Lower leg skin (tissue), 3 donors: ENCODE data around the gene CCDC88C.

Source experiments
- POLR2A ChIP-seq, 2 donors: fragments of 450-650 bp; IDR thresholded peaks; one replicate each; pipeline ENCODE4 v1.6.1; 2016 to 2017; ENCODE audit warnings: antibody characterized with exemption in 2 of 2, mild to moderate bottlenecking in 1 of 2, moderate library complexity in 1 of 2
- TF ChIP-seq, protein P1 (sequence below), 3 donors: fragments of 450-650 bp; IDR thresholded peaks; one replicate each; pipeline ENCODE4 v1.5.1; 2016; ENCODE audit warnings: antibody characterized with exemption in 3 of 3, mild to moderate bottlenecking in 3 of 3, moderate library complexity in 2 of 3

DNA sequence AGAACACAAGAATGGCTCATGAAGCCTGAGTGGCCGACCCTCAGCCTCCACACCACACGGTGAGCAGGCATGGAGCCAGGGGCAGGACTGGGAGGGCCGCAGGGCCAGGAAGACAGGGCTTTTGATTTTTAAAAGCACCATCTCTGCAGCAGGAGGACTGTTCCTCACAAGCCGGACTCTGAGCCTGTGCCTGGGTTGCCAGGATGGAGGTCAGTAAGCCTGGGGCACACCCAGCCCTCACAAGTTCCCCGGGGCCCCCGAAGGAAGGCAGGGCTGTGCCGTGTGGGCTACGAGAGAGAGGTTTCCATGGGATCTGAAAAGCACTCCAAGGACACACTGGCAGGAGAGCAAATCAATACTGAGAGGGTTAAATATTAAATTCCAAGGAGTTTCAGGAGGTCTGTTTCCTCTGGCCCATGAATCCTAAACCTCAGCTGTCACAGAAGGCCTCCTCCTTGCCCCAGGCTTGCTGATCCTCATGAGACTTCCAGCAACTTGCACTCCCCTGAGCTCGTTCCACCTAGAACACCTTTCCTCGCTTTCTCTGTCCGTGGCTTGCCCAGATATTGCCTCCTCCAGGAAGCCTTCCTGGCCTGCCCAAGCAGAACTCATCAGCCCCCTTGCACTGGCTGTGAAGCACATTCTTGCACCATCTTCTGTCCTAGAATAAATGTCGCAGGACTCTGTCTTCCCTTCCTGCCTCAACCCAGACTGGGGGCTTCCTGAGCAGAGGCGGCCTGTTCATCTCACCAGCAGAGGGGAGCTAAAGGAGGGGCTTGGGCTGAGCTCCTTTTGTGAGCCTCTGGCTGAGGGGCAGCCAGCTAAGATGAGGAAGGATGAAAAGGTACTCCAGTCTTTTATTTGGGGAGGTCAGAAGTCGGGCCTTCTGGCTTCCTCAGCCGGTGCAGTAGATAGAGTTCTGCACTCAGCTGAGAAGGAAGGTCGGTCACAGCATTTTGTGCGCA lies 64.6 kb downstream of the CCDC88C start:
- TF ChIP-seq, protein P1, sequence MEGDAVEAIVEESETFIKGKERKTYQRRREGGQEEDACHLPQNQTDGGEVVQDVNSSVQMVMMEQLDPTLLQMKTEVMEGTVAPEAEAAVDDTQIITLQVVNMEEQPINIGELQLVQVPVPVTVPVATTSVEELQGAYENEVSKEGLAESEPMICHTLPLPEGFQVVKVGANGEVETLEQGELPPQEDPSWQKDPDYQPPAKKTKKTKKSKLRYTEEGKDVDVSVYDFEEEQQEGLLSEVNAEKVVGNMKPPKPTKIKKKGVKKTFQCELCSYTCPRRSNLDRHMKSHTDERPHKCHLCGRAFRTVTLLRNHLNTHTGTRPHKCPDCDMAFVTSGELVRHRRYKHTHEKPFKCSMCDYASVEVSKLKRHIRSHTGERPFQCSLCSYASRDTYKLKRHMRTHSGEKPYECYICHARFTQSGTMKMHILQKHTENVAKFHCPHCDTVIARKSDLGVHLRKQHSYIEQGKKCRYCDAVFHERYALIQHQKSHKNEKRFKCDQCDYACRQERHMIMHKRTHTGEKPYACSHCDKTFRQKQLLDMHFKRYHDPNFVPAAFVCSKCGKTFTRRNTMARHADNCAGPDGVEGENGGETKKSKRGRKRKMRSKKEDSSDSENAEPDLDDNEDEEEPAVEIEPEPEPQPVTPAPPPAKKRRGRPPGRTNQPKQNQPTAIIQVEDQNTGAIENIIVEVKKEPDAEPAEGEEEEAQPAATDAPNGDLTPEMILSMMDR (IDR thresholded peaks at IDR 0.05): no peak
- no peak for TF ChIP-seq POLR2A (IDR thresholded peaks at IDR 0.05)
